AG04450 (cell line): ENCODE data around the gene VAMP5. TPM values are rescaled to one million over a fixed set of nuclear protein-coding genes. Genes with fewer than 3 reads are reported as not detected.
A peak's percentile ranks its signal among the peaks of the same experiment; 100 is the strongest.
"Not testable (repeated sequence)": the region's sequence is repeated elsewhere in the genome, so short reads cannot be mapped to it uniquely, and the experiment has no call there.

Experiments used
- CTCF ChIA-PET: fragments of 300-600, 350-600 bp; formaldehyde crosslinking; extraction: SDS; loops from one replicate; lab custom pipeline; 2022; ENCODE audit warnings: antibody characterized with exemption, inconsistent platforms; lab: Charles Lee
- POLR2A ChIA-PET: fragments of 350-600 bp; formaldehyde crosslinking; extraction: SDS; loops from one replicate; lab custom pipeline; 2021; ENCODE audit warnings: antibody characterized with exemption, inconsistent platforms; lab: Yijun Ruan, JAX
- DNase-seq: peaks from one replicate; pipeline ENCODE4 v3.0.0-alpha.2; 2011; ENCODE audit warnings: low read depth, low spot score
- H3K27ac ChIP-seq: one replicate; pipeline ENCODE4 v1.5.1; 2012; ENCODE audit warnings: low read depth, low read length, control low read depth
- H3K27me3 ChIP-seq: one replicate; pipeline ENCODE4 v1.6.0; 2012; ENCODE audit warnings: low read length; ENCODE audit not compliant: control insufficient read depth, insufficient read depth
- H3K4me3 ChIP-seq: 2 replicates; pipeline ENCODE4 v1.5.1; 2011; ENCODE audit warnings: mild to moderate bottlenecking, low read depth, low read length, control low read depth
- H3K9me3 ChIP-seq: 2 replicates; pipeline ENCODE4 v1.5.1; 2012; ENCODE audit warnings: low read length; ENCODE audit not compliant: control insufficient read depth, insufficient read depth
- polyA plus RNA-seq: library from polyadenylated mRNA; depleted of rRNA; stranded (reverse); fragments of >200 nt; gene quantifications from 2 replicates; pipeline ENCODE4 v1.2.3, GENCODE V29; 2011
- TF ChIP-seq, protein P1 (sequence below): IDR thresholded peaks from 2 replicates; pipeline ENCODE4 v1.5.1; 2011; ENCODE audit warnings: low read depth, low read length, control low read depth, inconsistent platforms

VAMP5 gene
- polyA plus RNA-seq, 1 experiment, result 100 TPM

DNA sequence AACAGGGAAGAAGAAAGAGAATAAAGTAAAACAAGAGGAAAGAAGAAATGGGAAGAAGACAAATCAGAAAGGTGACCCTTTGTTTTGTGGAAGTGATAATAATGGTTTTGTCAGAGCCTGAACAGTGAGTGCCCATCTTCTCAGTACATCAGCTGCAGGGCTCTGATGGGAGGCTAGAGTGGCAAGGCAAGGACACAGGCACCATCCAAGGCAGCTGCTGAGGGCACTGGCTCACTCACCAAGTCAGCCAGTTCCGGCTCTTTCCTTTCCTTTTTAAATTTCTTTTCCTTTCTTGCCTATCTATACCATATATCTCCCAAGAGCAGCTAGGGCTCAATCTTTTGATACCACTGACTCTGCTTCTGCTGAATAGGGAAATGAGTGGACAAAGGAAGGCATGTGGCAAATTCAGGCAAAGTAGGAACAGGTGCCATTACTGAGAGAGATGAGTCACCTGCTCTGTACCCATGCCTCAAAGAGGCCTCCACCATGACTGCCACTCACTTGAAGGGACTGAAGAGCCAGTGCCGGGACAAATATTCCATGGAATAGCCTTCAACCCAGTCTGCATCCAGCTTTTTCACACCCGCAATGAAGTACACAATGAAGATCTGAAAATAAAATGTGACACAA lies 29.1 kb upstream of the VAMP5 start:
- Histone ChIP-seq H3K27me3 (no peaks in the 10 kb centered on the region), H3K27ac (no peak overlapping the region), H3K9me3 (no peaks in the 10 kb centered on the region), H3K4me3 (no peak overlapping the region)
- CTCF ChIA-PET, result interaction anchor here (1.4 kb wide), 1 partner anchor 202 kb away, joined by 3 read pairs; no protein-coding TSS in a partner anchor
- DNase-seq, result no peak
- POLR2A ChIA-PET, result no interaction called here
- TF ChIP-seq, protein P1, sequence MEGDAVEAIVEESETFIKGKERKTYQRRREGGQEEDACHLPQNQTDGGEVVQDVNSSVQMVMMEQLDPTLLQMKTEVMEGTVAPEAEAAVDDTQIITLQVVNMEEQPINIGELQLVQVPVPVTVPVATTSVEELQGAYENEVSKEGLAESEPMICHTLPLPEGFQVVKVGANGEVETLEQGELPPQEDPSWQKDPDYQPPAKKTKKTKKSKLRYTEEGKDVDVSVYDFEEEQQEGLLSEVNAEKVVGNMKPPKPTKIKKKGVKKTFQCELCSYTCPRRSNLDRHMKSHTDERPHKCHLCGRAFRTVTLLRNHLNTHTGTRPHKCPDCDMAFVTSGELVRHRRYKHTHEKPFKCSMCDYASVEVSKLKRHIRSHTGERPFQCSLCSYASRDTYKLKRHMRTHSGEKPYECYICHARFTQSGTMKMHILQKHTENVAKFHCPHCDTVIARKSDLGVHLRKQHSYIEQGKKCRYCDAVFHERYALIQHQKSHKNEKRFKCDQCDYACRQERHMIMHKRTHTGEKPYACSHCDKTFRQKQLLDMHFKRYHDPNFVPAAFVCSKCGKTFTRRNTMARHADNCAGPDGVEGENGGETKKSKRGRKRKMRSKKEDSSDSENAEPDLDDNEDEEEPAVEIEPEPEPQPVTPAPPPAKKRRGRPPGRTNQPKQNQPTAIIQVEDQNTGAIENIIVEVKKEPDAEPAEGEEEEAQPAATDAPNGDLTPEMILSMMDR, result no peak

- TF ChIP-seq, protein P1, result no peak
- CTCF ChIA-PET, result interaction anchor here (1.1 to 1.4 kb wide), 2 partner anchors 136 to 202 kb away, joined by 3 to 4 read pairs; partner anchors contain the start of genes ELMOD3 and RETSAT
- no peaks in the 10 kb centered on the region for H3K27me3 ChIP-seq
- POLR2A ChIA-PET, result interaction anchor here (1.3 to 1.6 kb wide), 3 partner anchors 11 to 18 kb away, joined by 3 to 6 read pairs (median 4); partner anchors contain the start of gene MAT2A
- H3K27ac ChIP-seq, result no peak overlapping the region
- no peaks in the 10 kb centered on the region for H3K9me3 ChIP-seq
- no peak for DNase-seq
- H3K4me3 ChIP-seq, result no peak overlapping the region
Observed at GRCh38 chr2:85557130-85557529, 27.1 kb upstream of the VAMP5 start.

DNA sequence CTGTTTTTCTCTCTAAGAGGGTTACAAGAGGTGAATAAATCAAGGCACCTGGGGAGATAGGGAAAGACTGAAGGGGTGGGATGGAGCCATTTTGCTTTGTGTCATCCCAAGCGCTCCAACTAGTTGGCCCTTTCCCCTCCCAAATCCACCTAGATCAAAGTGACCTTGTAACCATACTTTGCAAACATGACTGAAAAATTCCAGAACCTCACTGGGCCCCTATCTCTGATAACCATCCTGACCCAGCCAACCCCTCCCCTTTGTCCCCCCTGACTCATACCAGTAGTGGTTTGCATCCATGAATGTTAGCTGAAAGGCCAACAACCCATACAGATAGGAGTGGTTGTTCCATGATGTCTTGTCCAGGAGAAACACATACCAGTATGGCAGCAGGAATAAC lies 26.1 kb upstream of the VAMP5 start:
- no peak overlapping the region for H3K4me3 ChIP-seq
- ChIA-PET CTCF (no interaction called here), POLR2A (interaction anchor here (1.6 kb wide), 1 partner anchor 20 kb away, joined by 4 read pairs; the partner anchor contains the start of gene MAT2A)
- no peaks in the 10 kb centered on the region; the same call in 1 of the 2 replicates for H3K9me3 ChIP-seq
- DNase-seq, result no peak
- H3K27me3 ChIP-seq, result no peaks in the 10 kb centered on the region
- H3K27ac ChIP-seq, result no peak overlapping the region
- TF ChIP-seq, protein P1, result no peak

GRCh38 chr2:85560403-85560726 lies 23.9 kb upstream of the VAMP5 start:
- peak overlapping the region; percentile 92 for H3K4me3 ChIP-seq
- not testable (repeated sequence) for DNase-seq, H3K27me3 ChIP-seq, H3K9me3 ChIP-seq, H3K27ac ChIP-seq
- POLR2A ChIA-PET, result interaction anchor here (2.2 to 2.3 kb wide), 2 partner anchors 10 to 21 kb away, joined by 8 to 9 read pairs; partner anchors contain the start of gene MAT2A
- CTCF ChIA-PET, result interaction anchor here (0.7 to 2.0 kb wide), 6 partner anchors 8 to 146 kb away, joined by 3 to 14 read pairs (median 6); partner anchors contain the start of gene C2orf68

DNA sequence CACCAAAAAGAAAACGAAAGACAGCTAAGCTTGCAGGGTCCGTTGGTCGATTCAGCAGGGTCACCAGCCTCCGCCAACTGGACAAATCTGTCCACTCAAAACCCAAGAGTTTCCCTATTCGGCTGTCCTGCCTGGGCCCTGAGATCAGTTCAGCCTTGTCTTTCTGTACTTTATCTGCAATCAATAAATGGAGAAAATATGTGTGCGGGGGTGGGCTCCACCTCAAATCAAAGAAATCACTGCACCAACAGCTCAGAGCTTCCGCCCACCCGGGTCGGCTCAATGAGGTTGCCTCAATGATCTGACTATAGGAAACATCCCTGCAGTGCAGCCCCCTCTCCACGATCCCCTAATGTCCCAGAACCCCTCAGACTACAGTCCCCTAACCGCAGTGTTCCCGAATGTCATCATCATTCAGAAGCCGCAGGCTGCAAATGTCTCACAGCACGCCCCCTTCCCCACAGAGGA lies 23.4 kb upstream of the VAMP5 start:
- TF ChIP-seq, protein P1, result no peak
- no peaks in the 10 kb centered on the region for H3K27me3 ChIP-seq
- H3K4me3 ChIP-seq, result peak overlapping the region; percentile 92
- ChIA-PET POLR2A (interaction anchor here (1.0 to 2.3 kb wide), 3 partner anchors 9 to 22 kb away, joined by 6 to 9 read pairs (median 8); partner anchors contain the start of gene MAT2A), CTCF (interaction anchor here (0.6 to 1.8 kb wide), 4 partner anchors 9 to 600 kb away, joined by 3 to 14 read pairs (median 8); no protein-coding TSS in a partner anchor)
- DNase-seq, result no peak
- peak overlapping the region; percentile 31 for H3K27ac ChIP-seq
- H3K9me3 ChIP-seq, result no peaks in the 10 kb centered on the region; the same call in 1 of the 2 replicates
